WERI-Rb-1 (cell line): ENCODE measurements around the gene CCDC201.

Source experiments
- DNase-seq: peaks from one replicate; pipeline ENCODE4 v3.0.0-alpha.2; 2020
- H3K27ac ChIP-seq: fragments of 250-450 bp; sonication (Bioruptor Pico); 2 replicates; pipeline ENCODE4 v1.5.1; 2020; ENCODE audit warnings: mild to moderate bottlenecking, moderate library complexity
- H3K27me3 ChIP-seq: fragments of 250-450 bp; sonication (Bioruptor Pico); 2 replicates; pipeline ENCODE4 v1.5.1; 2021; ENCODE audit warnings: mild to moderate bottlenecking, low read depth, moderate library complexity; ENCODE audit not compliant: insufficient read depth, severe bottlenecking
- H3K36me3 ChIP-seq: fragments of 250-450 bp; sonication (Bioruptor Pico); 2 replicates; pipeline ENCODE4 v1.5.1; 2020; ENCODE audit warnings: mild to moderate bottlenecking, moderate library complexity
- H3K4me3 ChIP-seq: 2 replicates; pipeline ENCODE4 v1.5.1; 2011; ENCODE audit warnings: low read depth, mild to moderate bottlenecking, control low read depth, low read length
- H3K9me3 ChIP-seq: fragments of 250-450 bp; sonication (Bioruptor Pico); 2 replicates; pipeline ENCODE4 v1.5.1; 2021; ENCODE audit warnings: mild to moderate bottlenecking, moderate library complexity; ENCODE audit not compliant: severe bottlenecking
- TF ChIP-seq, protein P1 (sequence below): IDR thresholded peaks from 2 replicates; pipeline ENCODE4 v1.5.1; 2011; ENCODE audit warnings: low read depth, mild to moderate bottlenecking, control low read depth, inconsistent platforms, low read length

The CCDC201 gene

DNA sequence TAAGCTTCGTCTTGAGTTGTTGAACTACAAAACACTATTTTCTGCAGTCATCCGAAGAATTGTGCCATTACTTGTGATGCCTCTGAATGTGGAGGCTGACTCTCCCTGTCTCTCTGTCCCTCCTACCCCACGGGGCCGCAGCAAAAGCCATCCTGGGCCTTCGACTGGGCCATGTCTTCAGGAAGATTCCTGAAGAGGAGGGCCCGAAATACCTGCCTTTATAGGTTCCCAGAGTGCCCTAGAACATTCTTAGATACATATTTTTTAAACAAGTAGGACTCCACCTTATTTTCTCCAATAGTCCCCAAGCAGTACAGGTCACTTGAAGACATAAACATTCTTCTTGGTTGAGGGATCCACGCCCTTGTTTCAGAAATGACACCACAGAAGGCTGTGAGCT is 40.1 kb upstream of the CCDC201 start:
- H3K4me3 ChIP-seq: no peak overlapping the region
- no peaks in the 10 kb centered on the region for H3K9me3 ChIP-seq
- H3K27me3 ChIP-seq: peaks cover 22% of the 10 kb centered on the region
- H3K27ac ChIP-seq: no peak overlapping the region
- TF ChIP-seq, protein P1, sequence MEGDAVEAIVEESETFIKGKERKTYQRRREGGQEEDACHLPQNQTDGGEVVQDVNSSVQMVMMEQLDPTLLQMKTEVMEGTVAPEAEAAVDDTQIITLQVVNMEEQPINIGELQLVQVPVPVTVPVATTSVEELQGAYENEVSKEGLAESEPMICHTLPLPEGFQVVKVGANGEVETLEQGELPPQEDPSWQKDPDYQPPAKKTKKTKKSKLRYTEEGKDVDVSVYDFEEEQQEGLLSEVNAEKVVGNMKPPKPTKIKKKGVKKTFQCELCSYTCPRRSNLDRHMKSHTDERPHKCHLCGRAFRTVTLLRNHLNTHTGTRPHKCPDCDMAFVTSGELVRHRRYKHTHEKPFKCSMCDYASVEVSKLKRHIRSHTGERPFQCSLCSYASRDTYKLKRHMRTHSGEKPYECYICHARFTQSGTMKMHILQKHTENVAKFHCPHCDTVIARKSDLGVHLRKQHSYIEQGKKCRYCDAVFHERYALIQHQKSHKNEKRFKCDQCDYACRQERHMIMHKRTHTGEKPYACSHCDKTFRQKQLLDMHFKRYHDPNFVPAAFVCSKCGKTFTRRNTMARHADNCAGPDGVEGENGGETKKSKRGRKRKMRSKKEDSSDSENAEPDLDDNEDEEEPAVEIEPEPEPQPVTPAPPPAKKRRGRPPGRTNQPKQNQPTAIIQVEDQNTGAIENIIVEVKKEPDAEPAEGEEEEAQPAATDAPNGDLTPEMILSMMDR: no peak
- no peak for DNase-seq
- H3K36me3 ChIP-seq: no peaks in the 10 kb centered on the region

DNA sequence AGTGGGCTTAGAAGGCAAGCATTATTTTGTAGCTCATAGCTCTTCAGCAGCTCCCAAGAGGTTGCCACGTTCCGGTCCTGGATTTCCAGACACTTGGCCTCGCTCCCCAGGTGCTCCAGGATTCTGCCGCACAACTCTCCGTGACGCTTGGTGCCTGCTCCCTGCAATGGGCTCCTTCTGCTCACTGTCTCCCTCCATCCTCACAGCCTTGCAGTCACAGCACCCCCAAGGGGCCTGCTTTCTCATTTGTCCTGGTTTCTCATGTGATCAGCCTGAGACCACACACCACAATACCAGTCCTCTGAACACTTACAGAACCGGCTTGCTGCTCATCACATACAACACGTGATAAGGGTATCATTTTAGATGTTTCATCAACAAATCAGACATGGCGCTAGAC is 38.4 kb upstream of the CCDC201 start:
- Histone ChIP-seq H3K9me3 (no peaks in the 10 kb centered on the region), H3K36me3 (no peaks in the 10 kb centered on the region), H3K4me3 (no peak overlapping the region), H3K27me3 (peaks cover 7% of the 10 kb centered on the region), H3K27ac (no peak overlapping the region)
- TF ChIP-seq, protein P1: no peak
- DNase-seq: no peak

DNA sequence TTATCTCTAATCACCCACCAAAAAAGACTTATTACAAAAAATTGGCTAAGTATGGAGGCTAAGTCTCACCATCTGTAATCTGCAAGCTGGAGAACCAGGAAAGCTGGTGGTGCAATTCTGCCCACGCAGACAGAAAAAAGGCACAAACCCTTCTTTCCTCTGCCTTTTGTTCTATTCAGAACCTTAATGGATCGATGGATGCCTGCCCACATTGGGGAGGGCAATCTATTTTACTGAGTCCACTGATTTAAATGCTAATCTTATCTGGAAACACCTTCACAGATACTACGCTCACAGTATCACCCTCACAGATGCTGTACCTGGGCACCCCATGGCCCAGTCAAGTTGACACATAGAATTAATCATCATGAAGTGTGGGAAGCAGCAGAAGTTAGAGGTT is 38.0 kb upstream of the CCDC201 start:
- no peak overlapping the region for H3K4me3 ChIP-seq
- H3K9me3 ChIP-seq: no peaks in the 10 kb centered on the region
- no peak overlapping the region for H3K27ac ChIP-seq
- TF ChIP-seq, protein P1: no peak
- no peak for DNase-seq
- H3K27me3 ChIP-seq: peaks cover 3% of the 10 kb centered on the region
- no peaks in the 10 kb centered on the region for H3K36me3 ChIP-seq

DNA sequence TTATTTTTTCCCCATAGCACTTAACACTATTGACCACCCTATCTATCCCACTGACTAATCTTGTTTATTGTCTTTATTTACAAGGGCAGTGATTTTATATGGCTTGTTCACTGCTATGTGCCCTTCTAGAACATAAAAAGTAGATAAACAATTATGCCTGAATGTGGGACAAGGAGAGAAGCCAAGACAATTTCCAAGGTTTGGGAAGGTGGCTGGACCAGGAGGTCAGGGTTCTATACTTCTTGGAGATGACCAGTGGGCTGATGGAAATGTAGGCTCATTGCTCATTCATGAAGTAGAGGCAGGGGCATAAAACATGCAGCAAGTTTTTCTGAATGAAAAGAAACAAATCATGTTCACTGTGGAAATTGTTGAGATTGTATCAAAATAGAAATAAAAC is 36.7 kb upstream of the CCDC201 start:
- Histone ChIP-seq H3K4me3 (no peak overlapping the region), H3K9me3 (no peaks in the 10 kb centered on the region), H3K27ac (no peak overlapping the region), H3K27me3 (no peaks in the 10 kb centered on the region), H3K36me3 (no peaks in the 10 kb centered on the region)
- TF ChIP-seq, protein P1: no peak
- DNase-seq: no peak

DNA sequence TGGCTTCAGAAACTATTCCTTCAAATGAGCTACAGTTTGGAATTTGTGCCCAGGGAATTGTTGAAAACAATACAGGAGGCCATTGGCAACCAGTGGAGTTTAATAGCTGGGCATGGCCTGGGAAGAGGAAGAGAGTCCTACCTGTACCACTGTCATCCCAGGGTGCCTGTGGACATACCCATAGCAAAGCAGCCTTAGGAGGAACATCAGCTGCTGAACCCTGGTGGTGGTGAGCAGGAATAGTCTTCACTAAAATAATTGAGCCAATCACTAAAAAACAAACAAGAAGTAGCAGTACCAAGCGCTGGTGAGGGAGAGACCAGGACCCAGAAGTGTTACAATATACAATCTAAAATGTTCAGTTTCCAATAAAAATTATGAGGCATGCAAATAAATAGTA is 29.9 kb upstream of the CCDC201 start:
- DNase-seq: no peak
- H3K27me3 ChIP-seq: no peaks in the 10 kb centered on the region
- H3K27ac ChIP-seq: no peak overlapping the region
- no peak overlapping the region for H3K4me3 ChIP-seq
- no peaks in the 10 kb centered on the region for H3K36me3 ChIP-seq
- TF ChIP-seq, protein P1: no peak
- no peaks in the 10 kb centered on the region for H3K9me3 ChIP-seq

DNA sequence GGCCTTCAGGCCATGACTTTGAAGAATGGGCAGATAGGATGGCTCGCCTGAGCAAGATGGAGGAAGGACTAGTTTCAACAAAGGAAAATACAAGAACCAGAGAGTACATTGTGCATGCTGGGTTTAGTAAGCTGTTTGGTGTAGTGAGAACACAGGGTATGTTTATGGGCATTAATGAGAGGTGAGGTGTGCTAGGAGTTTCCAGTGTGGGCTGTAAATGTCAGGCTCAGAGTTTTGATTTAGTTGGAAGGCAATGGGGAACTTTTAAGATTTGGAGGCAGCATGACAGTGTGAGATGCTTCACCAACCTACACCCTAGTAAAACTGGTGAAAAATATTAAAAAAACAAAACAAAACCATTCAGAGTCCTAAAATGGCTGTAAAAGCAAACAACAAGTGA is 28.7 kb upstream of the CCDC201 start:
- no peak for DNase-seq
- TF ChIP-seq, protein P1: no peak
- no peaks in the 10 kb centered on the region for H3K36me3 ChIP-seq
- H3K9me3 ChIP-seq: no peaks in the 10 kb centered on the region
- no peak overlapping the region for H3K27ac ChIP-seq
- H3K27me3 ChIP-seq: no peaks in the 10 kb centered on the region
- H3K4me3 ChIP-seq: no peak overlapping the region
